ENCODE results near the gene PDZD2. TPM values are rescaled to one million over a fixed set of nuclear protein-coding genes. Genes with fewer than 3 reads are reported as not detected.

PDZD2 gene
- total RNA-seq, 1 experiment from 2014 or later: 23.0 TPM

DNA sequence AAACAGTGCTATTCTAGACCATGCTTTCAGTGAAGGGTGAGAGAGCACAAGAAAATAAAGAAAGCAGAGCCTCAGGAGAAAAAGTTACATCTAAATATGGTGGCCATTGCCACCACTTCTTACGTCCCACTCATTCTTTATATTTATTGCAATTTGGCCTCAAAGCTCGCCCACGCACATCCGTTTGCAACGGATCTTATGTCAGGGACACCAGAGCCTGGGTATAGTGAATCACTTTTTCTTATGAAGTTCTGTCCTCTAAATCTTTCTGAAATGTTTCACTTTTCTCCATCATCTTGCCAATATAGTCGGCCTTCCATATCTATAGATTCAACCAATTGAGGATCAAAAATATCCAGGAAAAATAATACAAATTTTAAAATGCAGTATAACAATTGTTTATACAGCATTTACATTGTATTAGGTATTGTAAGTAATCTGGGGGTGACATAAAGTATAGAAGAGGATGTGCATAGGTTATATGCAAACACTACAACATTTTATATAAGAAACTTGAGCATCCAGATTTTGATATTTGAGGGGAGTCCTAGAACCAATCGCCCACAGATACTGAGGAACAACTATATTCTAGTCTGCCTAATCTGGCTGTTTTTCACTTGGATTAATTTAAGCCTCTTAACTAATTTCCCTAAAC lies 500.0 kb downstream of the PDZD2 start:
- ChIA-PET CTCF (interaction anchor here (0.7 kb wide), 1 partner anchor 11 kb away, joined by 4 read pairs; no protein-coding TSS in a partner anchor), POLR2A (no interaction called here)
- H3K4me1 Mint-ChIP-seq (ENCODE audit: insufficient read depth, unreplicated experiment): no peaks in the 10 kb centered on the region
- no peak for DNase-seq (ENCODE audit: unreplicated experiment)
- H3K27ac Mint-ChIP-seq (ENCODE audit: low read depth, unreplicated experiment): no peak overlapping the region
- no peak overlapping the region for H3K4me3 Mint-ChIP-seq (ENCODE audit: unreplicated experiment)
- H3K9me3 Mint-ChIP-seq (ENCODE audit: unreplicated experiment): no peaks in the 10 kb centered on the region
- peaks cover 47% of the 10 kb centered on the region for H3K36me3 Mint-ChIP-seq (ENCODE audit: insufficient read depth, unreplicated experiment)
- H3K27me3 Mint-ChIP-seq (ENCODE audit: insufficient read depth, unreplicated experiment): no peaks in the 10 kb centered on the region
- TF ChIP-seq, protein P1, sequence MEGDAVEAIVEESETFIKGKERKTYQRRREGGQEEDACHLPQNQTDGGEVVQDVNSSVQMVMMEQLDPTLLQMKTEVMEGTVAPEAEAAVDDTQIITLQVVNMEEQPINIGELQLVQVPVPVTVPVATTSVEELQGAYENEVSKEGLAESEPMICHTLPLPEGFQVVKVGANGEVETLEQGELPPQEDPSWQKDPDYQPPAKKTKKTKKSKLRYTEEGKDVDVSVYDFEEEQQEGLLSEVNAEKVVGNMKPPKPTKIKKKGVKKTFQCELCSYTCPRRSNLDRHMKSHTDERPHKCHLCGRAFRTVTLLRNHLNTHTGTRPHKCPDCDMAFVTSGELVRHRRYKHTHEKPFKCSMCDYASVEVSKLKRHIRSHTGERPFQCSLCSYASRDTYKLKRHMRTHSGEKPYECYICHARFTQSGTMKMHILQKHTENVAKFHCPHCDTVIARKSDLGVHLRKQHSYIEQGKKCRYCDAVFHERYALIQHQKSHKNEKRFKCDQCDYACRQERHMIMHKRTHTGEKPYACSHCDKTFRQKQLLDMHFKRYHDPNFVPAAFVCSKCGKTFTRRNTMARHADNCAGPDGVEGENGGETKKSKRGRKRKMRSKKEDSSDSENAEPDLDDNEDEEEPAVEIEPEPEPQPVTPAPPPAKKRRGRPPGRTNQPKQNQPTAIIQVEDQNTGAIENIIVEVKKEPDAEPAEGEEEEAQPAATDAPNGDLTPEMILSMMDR (IDR thresholded peaks at IDR 0.05; ENCODE audit: unreplicated experiment): no peak
- intact Hi-C loops (cut with micrococcal nuclease): no loop called here
- BruUV-seq (replicated peaks): TSS peak; percentile 6

DNA sequence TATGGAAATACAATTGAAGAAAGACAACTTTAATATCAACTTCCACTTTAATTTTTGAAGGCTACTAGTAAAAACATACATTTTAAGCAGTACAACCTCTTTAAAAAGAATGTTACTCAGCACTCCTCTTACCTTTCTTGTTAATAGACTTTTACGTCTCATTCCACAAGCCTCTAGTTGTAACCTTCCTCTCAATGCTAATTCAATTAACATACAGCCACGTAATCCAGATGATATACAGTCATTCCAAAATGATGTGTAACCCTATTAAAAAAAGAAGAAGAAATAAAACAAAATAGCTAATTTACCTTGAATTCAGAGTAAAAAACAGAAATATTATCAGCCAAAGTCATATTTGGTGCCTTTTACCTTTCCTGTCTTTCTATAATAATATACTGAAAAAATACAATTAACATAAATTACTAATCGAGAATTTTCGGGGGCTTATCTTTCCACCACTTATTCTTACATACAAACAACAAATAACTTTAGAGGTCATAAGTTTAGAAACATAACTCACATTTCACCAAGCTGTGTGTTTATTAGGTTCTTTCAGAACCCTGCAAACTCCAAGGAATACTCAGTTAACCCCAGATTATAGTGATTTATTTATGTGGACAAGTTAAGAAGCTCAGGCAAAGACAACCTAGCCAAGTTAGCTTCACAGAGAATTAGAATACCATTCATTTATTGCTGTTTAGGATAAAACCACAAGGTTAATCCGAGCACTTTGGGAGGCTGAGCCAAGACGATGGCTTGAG lies 504.9 kb downstream of the PDZD2 start:
- Mint-ChIP-seq H3K27ac (ENCODE audit: low read depth, unreplicated experiment) (no peak overlapping the region), H3K4me3 (ENCODE audit: unreplicated experiment) (no peak overlapping the region), H3K27me3 (ENCODE audit: insufficient read depth, unreplicated experiment) (no peaks in the 10 kb centered on the region), H3K4me1 (ENCODE audit: insufficient read depth, unreplicated experiment) (peaks cover 8% of the 10 kb centered on the region), H3K36me3 (ENCODE audit: insufficient read depth, unreplicated experiment) (peaks cover 20% of the 10 kb centered on the region), H3K9me3 (ENCODE audit: unreplicated experiment) (no peaks in the 10 kb centered on the region)
- intact Hi-C loops (cut with micrococcal nuclease): no loop called here
- ChIA-PET CTCF (no interaction called here), POLR2A (no interaction called here)
- TF ChIP-seq, protein P1 (IDR thresholded peaks at IDR 0.05; ENCODE audit: unreplicated experiment): no peak
- BruUV-seq (replicated peaks): no TSS peak
- no peak for DNase-seq (ENCODE audit: unreplicated experiment)

DNA sequence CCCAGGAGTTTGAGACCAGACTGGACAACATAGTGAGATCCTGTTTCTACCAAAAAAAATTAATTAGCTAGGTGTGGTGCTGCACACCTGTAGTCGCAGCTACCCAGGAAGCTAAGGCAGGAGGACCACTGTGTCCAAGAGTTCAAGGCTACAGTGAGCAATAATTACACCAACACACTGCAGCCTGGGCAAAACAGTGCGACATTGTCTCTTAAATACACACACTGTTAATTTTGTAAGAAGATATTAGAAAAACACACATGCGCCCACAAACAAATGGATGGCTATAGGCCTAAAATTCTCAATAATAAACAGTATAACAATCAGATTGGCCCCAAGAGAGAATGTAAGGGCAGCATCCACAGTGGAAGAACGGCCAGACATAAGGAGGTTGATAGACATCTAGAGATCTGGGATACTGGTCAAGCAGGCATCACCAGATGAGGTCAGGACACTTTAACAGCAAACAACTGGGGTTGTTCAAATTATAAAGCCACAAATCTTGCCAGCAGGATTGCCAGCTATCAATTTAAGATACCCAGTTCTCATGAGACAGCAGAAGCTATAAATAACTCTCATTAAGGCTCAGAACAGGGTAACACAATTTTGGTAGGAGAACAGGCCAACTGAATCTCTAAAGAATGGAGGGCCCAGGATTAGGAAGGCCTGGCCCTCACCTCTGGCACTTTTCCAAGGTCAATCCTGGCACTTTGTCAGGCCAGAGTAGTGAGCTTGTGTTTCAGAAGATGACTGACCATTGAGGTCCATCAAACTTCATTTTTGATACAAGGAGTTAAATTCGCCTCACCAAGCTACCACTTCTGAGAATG lies 505.7 kb downstream of the PDZD2 start:
- H3K36me3 Mint-ChIP-seq (ENCODE audit: insufficient read depth, unreplicated experiment): peaks cover 12% of the 10 kb centered on the region
- ChIA-PET POLR2A (interaction anchor here (0.6 kb wide), 1 partner anchor 28 kb away, joined by 3 read pairs; no protein-coding TSS in a partner anchor), CTCF (no interaction called here)
- H3K4me1 Mint-ChIP-seq (ENCODE audit: insufficient read depth, unreplicated experiment): peaks cover 15% of the 10 kb centered on the region
- H3K9me3 Mint-ChIP-seq (ENCODE audit: unreplicated experiment): no peaks in the 10 kb centered on the region
- no peak overlapping the region for H3K4me3 Mint-ChIP-seq (ENCODE audit: unreplicated experiment)
- BruUV-seq (replicated peaks): no TSS peak
- no peak for DNase-seq (ENCODE audit: unreplicated experiment)
- H3K27me3 Mint-ChIP-seq (ENCODE audit: insufficient read depth, unreplicated experiment): no peaks in the 10 kb centered on the region
- intact Hi-C loops (cut with micrococcal nuclease): no loop called here
- TF ChIP-seq, protein P1 (IDR thresholded peaks at IDR 0.05; ENCODE audit: unreplicated experiment): no peak
- H3K27ac Mint-ChIP-seq (ENCODE audit: low read depth, unreplicated experiment): peak overlapping the region; percentile 43

DNA sequence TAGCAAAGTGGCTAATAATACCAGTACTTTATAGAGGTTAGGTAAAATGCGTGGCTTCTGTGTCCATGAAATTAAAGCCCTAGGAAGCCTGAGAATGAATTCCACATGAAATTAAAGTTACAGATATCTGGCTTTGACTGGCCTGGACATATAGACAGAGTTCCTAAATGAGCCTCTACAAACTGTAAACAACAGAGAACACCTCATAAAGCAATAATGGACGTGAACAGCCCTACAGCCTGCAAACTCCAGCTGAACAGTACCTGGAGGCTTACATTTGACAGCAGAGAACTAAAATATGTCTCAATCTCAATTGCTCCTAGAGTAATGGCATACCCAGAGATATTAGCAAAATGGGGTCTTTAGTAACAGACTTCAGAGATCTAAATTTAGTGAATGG lies 506.4 kb downstream of the PDZD2 start:
- Mint-ChIP-seq H3K36me3 (ENCODE audit: insufficient read depth, unreplicated experiment) (peaks cover 5% of the 10 kb centered on the region), H3K4me1 (ENCODE audit: insufficient read depth, unreplicated experiment) (peaks cover 15% of the 10 kb centered on the region), H3K27ac (ENCODE audit: low read depth, unreplicated experiment) (peak overlapping the region; percentile 43), H3K9me3 (ENCODE audit: unreplicated experiment) (no peaks in the 10 kb centered on the region), H3K27me3 (ENCODE audit: insufficient read depth, unreplicated experiment) (no peaks in the 10 kb centered on the region), H3K4me3 (ENCODE audit: unreplicated experiment) (no peak overlapping the region)
- TF ChIP-seq, protein P1 (IDR thresholded peaks at IDR 0.05; ENCODE audit: unreplicated experiment): no peak
- ChIA-PET POLR2A (interaction anchor here (0.6 kb wide), 1 partner anchor 28 kb away, joined by 3 read pairs; no protein-coding TSS in a partner anchor), CTCF (no interaction called here)
- intact Hi-C loops (cut with micrococcal nuclease): no loop called here
- no peak for DNase-seq (ENCODE audit: unreplicated experiment)
- BruUV-seq (replicated peaks): no TSS peak
